GM12891 (cell line): Measurements from ENCODE around the gene CXCL12.

Experiments used
- DNase-seq: peaks from one replicate; pipeline ENCODE4 v3.0.0; 2011; ENCODE audit warnings: low spot score; ENCODE audit not compliant: insufficient read length
- FAIRE-seq: peaks from 2 replicates; lab custom pipeline; 2011; peaks lifted over from hg19 to GRCh38; lab: Jason Lieb, UNC
- PAX5 ChIP-seq: IDR thresholded peaks from 2 replicates; pipeline ENCODE4 v1.6.1; 2011; ENCODE audit warnings: low read length, moderate library complexity, mild to moderate bottlenecking; ENCODE audit not compliant: insufficient read depth, severe bottlenecking
- POLR2A ChIP-seq: IDR thresholded peaks from 2 replicates; pipeline ENCODE4 v1.6.1; 2011; ENCODE audit warnings: low read depth, low read length, control low read depth
- POLR2AphosphoS5 ChIP-seq: IDR thresholded peaks from 2 replicates; pipeline ENCODE4 v1.6.1; 2011; ENCODE audit warnings: low read depth, low read length, control low read depth
- POU2F2 ChIP-seq: IDR thresholded peaks from 2 replicates; pipeline ENCODE4 v1.6.1; 2011; ENCODE audit warnings: low read depth, mild to moderate bottlenecking, control low read depth, low read length, moderate library complexity
- SPI1 ChIP-seq: IDR thresholded peaks from 2 replicates; pipeline ENCODE4 v1.6.1; 2011; ENCODE audit warnings: low read depth, low read length, control low read depth
- TAF1 ChIP-seq: IDR thresholded peaks from 2 replicates; pipeline ENCODE4 v1.6.1; 2011; ENCODE audit warnings: low read depth, low read length, control low read depth

CXCL12 gene

DNA sequence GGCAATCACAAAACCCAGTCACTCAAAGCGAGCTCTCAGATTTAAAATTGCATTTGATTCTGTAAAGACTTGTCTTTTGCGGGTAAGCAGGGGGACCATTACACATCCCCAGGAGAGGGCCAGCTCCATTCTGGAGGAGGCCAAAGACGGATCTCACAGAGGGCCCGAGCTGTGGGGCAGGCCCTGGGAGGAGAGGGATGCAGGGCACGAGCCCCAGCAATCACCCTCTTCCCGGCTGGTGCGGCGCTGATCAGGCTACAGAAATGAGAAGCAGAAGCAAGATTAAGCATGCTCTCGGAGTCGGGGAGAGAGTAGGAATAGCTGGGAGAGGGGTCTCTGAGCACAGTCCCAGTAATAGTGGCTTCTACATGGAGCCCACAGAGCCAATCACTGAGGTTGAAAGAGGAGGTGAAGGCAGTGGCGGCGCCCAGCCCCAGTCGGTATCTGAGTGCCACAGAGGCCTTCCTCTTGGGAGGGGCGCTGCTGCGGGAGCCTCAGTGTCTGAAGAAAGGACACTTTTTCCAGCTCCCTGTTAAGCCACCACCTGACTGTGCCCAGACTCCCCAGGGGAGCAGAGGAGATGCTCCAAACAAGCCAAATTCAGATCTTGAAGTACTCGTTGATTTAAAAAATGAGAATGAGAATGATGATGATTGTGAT lies 7.1 kb downstream of the CXCL12 start:
- TF ChIP-seq SPI1, result no peak
- TF ChIP-seq POLR2AphosphoS5, result no peak
- no peak for TF ChIP-seq PAX5
- TF ChIP-seq POLR2A, result no peak
- no peak for TF ChIP-seq POU2F2
- no peak for TF ChIP-seq TAF1
- DNase-seq (no peak), FAIRE-seq (no peak)

DNA sequence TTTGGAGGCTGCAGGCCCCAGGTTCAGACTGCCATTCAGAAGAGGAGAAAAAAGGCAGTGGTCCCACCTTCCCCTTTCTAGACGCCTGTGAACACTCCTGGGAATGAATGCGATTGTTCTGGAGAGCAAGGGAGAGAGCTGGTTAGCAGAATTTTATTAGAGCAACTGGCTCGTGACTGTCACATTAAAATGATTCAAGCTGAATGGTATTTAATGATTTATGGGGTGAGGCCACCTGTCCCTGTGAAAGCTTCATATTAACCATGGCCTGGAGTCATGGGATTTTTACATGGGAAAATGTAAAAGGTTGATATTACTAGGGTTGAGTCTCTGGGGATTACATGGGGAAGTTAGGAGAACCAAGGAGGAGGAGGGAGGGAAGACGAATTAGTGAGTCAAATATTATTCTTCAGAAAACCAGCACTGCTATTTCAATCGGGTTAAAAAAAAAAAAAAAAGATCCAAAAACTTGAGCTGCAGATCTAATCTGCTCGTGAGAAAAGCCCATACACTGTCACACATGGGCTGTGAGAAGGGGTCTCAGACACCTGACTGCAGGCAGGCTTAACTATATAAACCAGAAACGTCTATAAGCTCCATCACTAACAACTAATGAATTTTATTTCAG lies 8.3 kb downstream of the CXCL12 start:
- DNase-seq (no peak), FAIRE-seq (no peak)
- TF ChIP-seq POU2F2 (no peak), POLR2AphosphoS5 (no peak), SPI1 (no peak), PAX5 (no peak), TAF1 (no peak), POLR2A (no peak)

DNA sequence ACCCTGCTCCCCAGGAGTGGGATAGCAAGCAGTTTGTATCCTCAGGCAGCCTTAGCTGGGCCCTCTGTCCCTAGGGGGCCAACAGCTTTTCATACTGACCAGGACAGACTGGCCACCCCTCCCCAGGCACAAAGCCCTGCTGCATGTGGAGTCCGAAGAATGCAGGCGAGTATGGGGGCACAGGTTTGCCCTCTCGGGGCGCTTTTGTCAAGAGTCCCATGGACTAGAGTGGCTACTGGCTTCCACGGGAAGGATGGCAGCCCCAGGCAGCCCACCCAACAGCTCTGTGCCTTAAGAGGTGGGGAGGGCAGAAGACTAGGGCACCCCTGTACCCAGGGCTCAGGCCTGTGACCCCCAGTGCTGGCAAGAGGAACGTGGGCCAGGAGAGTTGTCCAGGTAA lies 10.7 kb downstream of the CXCL12 start:
- FAIRE-seq, result no peak
- DNase-seq, result no peak
- TF ChIP-seq PAX5, result no peak
- TF ChIP-seq POLR2A, result no peak
- TF ChIP-seq POU2F2, result no peak
- no peak for TF ChIP-seq POLR2AphosphoS5
- TF ChIP-seq TAF1, result no peak
- TF ChIP-seq SPI1, result no peak

DNA sequence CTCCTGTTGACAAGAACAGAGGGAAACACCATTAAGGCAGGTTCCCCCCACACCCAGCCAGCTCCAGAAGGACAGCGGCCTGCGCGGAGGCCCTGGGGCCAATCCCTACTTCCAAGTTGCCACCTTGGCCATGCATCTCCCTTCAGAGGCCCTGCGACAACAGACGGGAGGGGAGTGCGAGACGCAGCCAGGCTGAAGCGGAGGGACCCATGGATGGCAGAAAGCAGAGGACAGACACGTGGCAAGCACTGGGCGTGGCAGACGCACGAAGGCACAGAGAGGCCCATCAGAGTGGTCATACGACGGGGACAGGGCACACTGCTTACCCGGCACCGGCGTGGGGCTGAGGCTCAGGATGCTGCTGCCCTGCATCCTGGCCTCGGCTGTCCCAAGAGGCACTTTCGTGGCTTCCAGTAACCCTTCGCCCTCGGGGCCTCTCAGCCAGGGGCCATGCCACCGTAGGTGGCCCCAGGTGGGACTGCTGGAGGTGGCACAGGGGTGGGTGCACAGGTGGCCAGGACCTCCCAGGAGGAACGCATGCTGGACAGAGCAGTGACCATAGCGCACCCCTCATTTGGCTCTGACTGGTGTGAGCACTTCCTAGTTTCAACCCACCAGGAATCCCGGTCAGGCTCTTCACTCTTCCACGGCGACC lies 11.4 kb downstream of the CXCL12 start:
- DNase-seq (no peak), FAIRE-seq (no peak)
- TF ChIP-seq PAX5, result no peak
- TF ChIP-seq SPI1, result no peak
- no peak for TF ChIP-seq POU2F2
- TF ChIP-seq POLR2A, result no peak
- no peak for TF ChIP-seq POLR2AphosphoS5
- no peak for TF ChIP-seq TAF1

DNA sequence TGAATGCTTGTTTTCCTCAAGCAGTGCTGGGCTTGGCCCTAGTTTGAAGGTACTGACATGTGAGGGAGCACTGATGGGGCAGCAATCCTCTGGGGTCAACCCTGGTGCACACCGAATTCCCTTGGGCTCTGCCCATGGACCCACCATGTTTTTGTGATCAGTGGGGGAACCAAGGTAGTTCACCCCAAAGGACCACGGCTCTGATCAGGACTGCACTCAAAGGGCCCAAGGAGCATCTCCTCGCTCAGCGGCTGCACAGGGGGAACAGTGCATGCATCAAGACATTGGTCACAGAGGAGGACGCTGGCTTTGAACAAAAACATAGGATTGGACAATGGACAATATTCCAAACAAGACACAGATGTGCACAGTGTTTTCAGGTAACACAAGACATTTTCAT lies 12.7 kb downstream of the CXCL12 start:
- FAIRE-seq, result no peak
- DNase-seq, result no peak
- TF ChIP-seq POLR2AphosphoS5 (no peak), PAX5 (no peak), POLR2A (no peak), TAF1 (no peak), SPI1 (no peak), POU2F2 (no peak)

DNA sequence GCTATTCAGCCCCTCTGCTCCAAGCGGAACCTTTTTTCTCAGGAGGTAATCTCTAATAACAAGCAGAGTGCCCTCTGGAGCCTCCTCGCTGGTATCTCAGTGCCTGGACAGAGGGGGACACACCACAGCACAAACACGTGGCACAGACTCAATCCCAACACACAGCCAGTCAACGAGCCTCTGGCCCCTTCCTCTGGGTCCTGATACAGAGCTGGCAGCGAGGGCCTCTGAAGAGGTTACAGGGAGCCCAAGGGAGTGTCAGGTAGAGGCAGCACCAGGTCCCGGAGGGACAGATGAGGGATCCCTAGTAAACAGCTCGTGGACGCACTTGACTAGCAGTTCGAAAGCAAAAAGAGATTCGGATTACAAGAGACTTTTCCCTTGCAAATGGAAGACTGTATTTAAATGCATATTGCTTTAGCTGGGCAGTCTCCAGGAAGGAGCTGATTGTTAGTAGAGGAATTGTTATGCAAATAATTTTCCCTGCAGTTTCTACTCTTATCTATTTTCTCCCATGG lies 14.1 kb downstream of the CXCL12 start:
- FAIRE-seq, result no peak
- TF ChIP-seq TAF1 (no peak), POLR2A (no peak), POLR2AphosphoS5 (no peak), PAX5 (no peak), POU2F2 (no peak), SPI1 (no peak)
- no peak for DNase-seq

DNA sequence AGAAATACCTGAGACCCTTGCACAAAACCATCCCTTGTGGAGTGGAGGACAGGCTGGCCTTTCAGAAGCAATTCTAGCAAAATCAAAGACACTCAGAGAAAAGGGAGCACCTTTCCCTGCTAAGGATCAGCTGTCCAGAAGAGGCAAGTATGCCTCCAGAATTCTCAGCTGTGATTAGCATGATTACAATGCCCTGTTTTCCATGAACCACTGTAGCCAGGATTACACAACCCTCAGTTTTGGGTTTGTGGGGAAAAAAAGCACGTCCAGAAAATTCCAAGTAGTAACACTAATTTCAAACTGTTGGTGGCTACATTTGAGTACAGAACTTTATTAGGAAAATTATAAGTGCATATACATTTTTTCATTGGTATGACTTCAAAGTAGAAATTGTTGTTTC lies 15.0 kb downstream of the CXCL12 start:
- no peak for TF ChIP-seq POLR2A
- TF ChIP-seq PAX5, result no peak
- TF ChIP-seq POLR2AphosphoS5, result no peak
- TF ChIP-seq TAF1, result no peak
- no peak for TF ChIP-seq POU2F2
- no peak for TF ChIP-seq SPI1
- no peak for DNase-seq
- FAIRE-seq, result no peak

DNA sequence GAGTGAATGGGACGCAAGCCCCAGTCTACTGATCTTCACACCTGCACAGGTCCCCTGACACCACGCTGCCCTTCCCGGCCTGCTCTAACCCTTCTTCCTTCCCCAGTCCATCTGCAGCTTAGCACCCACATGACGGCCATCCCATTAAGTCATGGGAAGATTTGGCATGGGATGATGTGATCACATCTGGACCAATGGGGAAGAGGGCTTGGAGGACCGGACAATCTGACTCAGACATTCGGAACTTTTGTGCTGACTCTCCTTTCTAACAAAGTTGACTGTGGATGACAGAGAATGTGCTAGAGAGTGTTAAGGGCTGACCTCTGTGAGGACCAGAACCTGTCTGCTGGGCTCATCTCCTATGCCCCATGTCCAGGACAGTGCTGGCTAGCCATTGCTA lies 15.6 kb downstream of the CXCL12 start:
- TF ChIP-seq SPI1 (no peak), PAX5 (no peak), POLR2A (no peak)
- FAIRE-seq, result no peak
- no peak for DNase-seq

DNA sequence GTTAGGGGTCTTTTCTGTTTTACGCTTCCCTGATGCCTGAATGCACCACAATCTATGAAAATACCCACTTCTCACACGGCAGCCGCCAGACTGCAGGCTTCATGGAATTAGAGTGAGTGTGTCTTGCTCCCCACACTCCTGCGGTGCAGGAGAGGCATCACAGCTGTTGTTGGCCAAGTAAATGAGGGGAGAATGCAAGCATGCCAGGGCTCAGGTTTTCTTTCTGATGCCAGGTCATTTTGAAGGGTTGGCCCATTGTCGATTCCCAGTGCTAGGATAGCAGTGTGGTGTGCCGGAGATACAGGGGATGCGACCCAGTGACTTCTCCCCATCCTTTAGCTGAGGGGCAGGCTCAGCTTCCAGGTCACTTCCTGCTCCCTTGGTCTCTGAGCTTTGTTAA lies 16.3 kb downstream of the CXCL12 start:
- FAIRE-seq (no peak), DNase-seq (no peak)
- no peak for TF ChIP-seq POLR2A
- no peak for TF ChIP-seq POU2F2
- no peak for TF ChIP-seq SPI1
- no peak for TF ChIP-seq POLR2AphosphoS5

DNA sequence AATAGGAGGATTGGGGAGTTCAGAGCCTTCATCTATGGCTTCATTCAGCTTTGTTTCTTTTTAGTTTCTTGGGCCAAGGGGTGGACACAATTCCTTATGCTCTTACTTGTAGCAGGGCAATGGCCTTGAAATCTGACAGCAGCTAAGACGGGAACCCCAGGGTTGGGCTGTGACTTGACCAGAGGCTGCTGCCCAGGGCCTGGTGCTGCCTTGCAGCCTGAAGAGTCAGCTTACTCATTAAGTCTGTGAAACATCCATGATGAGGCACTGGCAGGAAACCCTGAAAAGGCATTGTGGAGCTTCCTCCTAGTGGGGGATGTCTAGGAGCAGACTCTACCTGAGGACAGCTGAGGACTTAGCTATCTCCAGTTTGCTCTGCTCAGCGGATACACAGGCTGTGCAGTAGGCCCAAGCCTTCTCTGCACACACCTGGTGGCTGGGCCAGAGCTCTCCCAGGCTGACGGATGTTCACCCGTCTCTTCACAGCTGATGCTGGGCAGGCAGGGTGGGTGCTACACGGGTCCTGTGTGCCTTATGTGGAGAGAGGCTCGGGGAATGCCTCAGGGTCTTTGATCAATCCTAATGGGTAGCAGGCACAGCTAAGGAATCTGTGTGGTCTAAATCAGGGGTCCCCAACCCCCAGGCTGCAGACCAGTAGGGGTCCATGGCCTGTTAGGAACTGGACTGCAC lies 17.8 kb downstream of the CXCL12 start:
- no peak for FAIRE-seq
- DNase-seq, result no peak
- no peak for TF ChIP-seq POLR2AphosphoS5
- no peak for TF ChIP-seq TAF1
- no peak for TF ChIP-seq POU2F2
- no peak for TF ChIP-seq SPI1
- TF ChIP-seq POLR2A, result no peak
- no peak for TF ChIP-seq PAX5

DNA sequence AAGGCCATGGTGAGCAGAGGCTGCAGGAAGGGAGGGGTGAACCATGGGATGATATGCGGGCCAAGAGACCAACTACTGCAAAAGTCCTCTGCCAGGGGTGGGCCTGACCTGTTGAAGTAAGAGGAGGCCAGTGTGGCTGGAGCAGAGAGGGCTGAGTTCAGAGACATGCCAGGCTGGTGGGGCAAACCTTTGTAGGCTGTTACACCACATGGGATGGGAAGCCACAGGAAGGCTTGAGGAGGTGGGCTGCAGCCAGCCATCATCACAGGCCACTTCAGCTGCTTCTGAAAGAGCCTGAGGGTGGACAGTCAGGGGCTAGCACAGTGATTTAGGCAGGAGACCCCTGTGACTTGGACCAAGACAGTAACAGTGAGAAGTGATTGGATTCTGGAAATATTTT lies 20.3 kb downstream of the CXCL12 start:
- FAIRE-seq (no peak), DNase-seq (no peak)
- TF ChIP-seq POLR2A (no peak), POLR2AphosphoS5 (no peak), PAX5 (no peak), TAF1 (no peak), POU2F2 (no peak)
